Measurements from ENCODE around the gene HES5. TPM values are rescaled to one million over a fixed set of nuclear protein-coding genes. Genes with fewer than 3 reads are reported as not detected.
"Not testable (repeated sequence)": the region's sequence is repeated elsewhere in the genome, so short reads cannot be mapped to it uniquely, and the experiment has no call there.

Gene HES5
- total RNA-seq, 1 donor from 2014 or later: 41.2 TPM

GRCh38 chr1:2561898-2562895 lies 32.1 kb upstream of the HES5 start:
- FAIRE-seq (no peak), DNase-seq (ENCODE audit: low spot score in 2 of 2) (no peak)

GRCh38 chr1:2561446-2561845 lies 31.4 kb upstream of the HES5 start:
- FAIRE-seq: no peak
- DNase-seq (ENCODE audit: low spot score in 2 of 2): no peak

DNA sequence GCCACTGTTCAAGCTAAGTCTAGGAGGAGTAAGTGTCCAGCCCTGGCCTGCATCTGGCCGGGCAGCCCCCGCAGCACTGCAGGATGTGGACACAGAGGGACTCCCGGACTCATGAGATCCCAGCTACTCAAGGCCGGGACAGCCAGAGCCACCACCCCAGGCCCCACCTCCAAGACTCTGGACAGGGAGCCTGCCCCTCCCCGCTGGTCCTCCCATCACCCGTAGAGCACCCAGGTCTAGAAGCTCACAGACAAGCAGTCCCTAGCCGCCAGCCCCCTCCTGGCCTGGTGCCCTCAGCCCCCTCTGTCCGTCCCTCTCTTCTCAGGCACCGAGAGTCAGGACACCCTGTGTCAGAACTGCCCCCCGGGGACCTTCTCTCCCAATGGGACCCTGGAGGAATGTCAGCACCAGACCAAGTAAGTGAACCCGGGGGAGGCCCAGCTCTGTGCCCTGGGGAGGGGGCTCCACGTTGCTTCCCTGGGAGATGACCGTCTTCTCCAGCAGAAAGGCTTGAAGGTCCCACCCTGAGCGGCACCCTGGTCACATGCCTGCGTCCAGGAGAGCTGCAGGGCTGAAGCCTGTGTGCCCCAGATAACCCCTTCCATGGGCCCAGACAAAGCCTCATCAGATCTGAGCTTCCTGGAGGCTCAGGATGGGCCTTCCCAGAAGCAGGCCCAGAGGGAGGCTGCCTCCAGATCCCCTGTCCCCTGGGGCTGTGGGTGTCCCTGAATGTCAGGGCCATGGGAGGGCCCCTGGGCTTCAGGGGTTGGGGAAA lies 30.4 kb upstream of the HES5 start:
- DNase-seq (ENCODE audit: low spot score in 2 of 2): no peak
- FAIRE-seq: no peak

DNA sequence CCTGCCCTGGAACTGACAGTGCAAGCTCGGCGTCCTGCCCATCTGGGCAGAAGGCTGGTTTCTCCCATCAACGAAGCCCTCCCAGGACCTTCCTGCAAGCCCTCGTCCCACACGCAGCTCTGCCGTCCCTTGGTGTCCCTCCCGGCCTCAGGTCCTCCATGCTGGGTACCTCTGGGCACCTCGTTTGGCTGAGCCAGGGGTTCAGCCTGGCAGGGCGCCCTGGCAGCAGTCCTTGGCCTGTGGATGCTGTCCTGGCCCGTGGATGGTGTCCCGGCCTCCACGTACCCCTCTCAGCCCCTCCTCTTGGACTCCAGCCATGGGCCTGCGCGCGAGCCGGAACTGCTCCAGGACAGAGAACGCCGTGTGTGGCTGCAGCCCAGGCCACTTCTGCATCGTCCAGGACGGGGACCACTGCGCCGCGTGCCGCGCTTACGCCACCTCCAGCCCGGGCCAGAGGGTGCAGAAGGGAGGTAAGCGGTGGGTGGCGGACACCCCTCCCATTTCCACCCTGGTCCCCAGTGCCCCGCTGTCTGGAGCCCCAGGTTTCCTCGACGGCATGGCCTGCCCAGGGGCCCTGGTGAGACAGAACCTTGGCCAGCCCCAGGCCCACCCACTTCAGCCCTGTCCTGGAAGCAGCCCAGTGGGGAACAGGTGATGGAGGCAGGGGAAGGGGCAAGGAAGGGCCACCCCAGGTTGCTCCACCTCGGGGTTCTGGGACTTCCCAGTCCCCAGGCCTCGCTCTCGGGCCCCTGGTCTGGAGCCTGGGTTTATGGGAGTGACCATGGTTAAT lies 29.6 kb upstream of the HES5 start:
- DNase-seq (ENCODE audit: low spot score in 2 of 2): no peak
- FAIRE-seq: no peak

DNA sequence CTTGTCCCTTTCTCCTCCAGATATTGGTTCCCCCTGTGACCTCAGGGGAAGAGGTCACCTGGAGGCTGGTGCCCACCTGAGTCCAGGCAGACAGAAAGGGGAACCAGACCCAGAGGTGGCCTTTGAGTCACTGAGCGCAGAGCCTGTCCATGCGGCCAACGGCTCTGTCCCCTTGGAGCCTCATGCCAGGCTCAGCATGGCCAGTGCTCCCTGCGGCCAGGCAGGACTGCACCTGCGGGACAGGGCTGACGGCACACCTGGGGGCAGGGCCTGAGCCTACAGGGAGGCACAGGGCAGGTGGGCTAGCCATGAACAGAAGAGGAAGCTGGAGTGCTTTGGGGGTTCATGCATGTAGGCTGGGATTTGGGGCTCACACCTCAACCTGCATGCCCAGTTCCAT lies 28.8 kb upstream of the HES5 start:
- FAIRE-seq: no peak

GRCh38 chr1:2558420-2558819 lies 28.4 kb upstream of the HES5 start:
- FAIRE-seq: no peak
- DNase-seq (ENCODE audit: low spot score in 2 of 2): no peak

More for the DNA sequence above, 28.8 kb upstream of the HES5 start:
- DNase-seq (ENCODE audit: low spot score in 2 of 2): no peak

GRCh38 chr1:2557482-2558400 lies 27.7 kb upstream of the HES5 start:
- FAIRE-seq (no peak), DNase-seq (ENCODE audit: low spot score in 2 of 2) (no peak)

- no peak for FAIRE-seq
- DNase-seq (ENCODE audit: low spot score in 2 of 2): no peak
These were observed 26.8 kb upstream of the HES5 start for GRCh38 chr1:2556678-2557481.

GRCh38 chr1:2556277-2556677 lies 26.2 kb upstream of the HES5 start, which contains the start of gene TNFRSF14:
TSS of gene TNFRSF14 (plus strand) at chr1:2556371. CDS start at chr1:2556665, 294 bp downstream.
- FAIRE-seq (no peak), DNase-seq (ENCODE audit: low spot score in 2 of 2) (peak in 1 of 2 donors; percentile 74)

- FAIRE-seq (no peak), DNase-seq (ENCODE audit: low spot score in 2 of 2) (peak in 1 of 2 donors; percentile 71)
These were observed 25.7 kb upstream of the HES5 start for GRCh38 chr1:2555634-2556276.

- FAIRE-seq (no peak), DNase-seq (ENCODE audit: low spot score in 2 of 2) (no peak)
These were observed 24.7 kb upstream of the HES5 start for GRCh38 chr1:2554621-2555387.

- FAIRE-seq: no peak
- no peak for DNase-seq (ENCODE audit: low spot score in 2 of 2)
These were observed 24.0 kb upstream of the HES5 start for GRCh38 chr1:2553871-2554620.

DNA sequence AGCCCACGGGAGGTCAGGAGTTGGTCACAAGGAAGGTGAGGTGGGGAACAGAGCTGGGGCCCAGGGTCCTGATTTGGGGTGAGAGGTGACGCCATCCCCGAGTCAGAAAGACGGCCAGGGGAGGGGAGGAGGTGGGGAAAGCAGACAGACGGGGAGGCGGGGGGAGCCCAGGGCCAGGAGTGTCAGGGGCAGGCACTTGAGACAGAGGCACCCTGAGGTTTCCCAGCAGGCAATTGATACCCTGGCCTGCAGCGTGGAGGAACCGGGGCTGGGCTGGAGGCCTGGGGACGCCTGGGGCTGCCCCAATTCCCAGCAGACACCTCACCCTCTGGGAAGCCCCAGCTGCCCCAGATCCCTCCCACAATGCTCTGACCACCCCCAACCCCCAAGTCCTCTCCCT lies 23.0 kb upstream of the HES5 start:
- not testable (repeated sequence) for DNase-seq (ENCODE audit: low spot score in 2 of 2); FAIRE-seq

DNA sequence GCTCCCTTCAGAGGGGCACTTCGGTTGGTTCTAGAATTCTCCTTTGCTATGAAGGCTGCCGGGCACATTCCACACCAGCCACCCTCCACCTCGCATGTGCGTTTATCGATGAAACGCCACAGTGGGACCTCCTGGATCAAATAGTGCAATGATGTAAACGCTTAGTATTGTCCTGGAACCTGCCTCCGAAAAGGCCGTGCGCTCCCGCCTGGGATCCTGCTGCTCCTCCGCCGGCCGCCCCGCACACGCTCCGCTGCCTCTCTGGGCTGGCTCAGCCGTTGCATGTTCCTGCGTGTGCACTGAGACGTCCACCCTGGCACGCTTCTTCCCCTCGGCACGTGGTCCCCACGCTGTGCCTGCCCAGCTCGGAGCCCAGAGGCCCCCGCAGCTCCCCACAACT lies 22.1 kb upstream of the HES5 start:
- no peak for DNase-seq (ENCODE audit: low spot score in 2 of 2)
- FAIRE-seq: no peak

- not testable (repeated sequence) for FAIRE-seq; DNase-seq (ENCODE audit: low spot score in 2 of 2)
These were observed 21.5 kb upstream of the HES5 start for GRCh38 chr1:2551544-2551943.

DNA sequence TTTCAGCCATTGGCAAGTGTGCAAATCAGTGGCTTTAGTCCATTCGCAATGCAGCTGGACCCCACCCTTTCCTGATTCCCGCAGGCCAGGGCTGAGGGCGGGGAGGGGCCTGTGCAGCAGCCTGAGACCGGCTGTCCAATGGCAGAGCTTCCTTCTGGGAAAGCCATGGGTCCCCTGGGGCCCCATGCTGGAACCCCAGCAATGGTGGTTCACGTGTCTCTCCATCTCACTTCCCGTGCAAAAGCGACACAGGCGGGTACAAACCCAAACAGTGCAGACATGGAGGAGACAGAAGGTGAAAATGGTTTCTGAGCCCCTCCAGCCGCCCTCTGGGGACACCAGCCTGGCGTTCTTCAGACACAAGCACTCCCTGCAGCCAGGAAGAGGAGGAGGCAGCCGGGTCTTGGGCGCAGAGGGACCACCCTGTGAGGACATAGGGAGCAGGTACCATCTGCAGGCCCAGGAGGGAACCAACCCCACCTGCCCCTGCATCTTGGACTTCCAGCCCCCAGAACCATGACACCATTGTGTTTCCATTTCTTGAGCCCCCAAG lies 20.3 kb upstream of the HES5 start:
- DNase-seq (ENCODE audit: low spot score in 2 of 2); FAIRE-seq: not testable (repeated sequence)

All from frontal cortex (tissue), 4 donors.